Suprapubic skin (tissue), 4 donors: ENCODE measurements around the gene RNF5. TPM values are rescaled to one million over a fixed set of nuclear protein-coding genes. Genes with fewer than 3 reads are reported as not detected.

Experiments
- DNase-seq, 2 donors: peaks; one replicate each; pipeline ENCODE4 v3.0.0-alpha.2; 2019; ENCODE audit warnings: low spot score in 2 of 2
- H3K27ac ChIP-seq: fragments of 200-600 bp; sonication (generic); one replicate; pipeline ENCODE4 v1.5.1; 2019
- H3K27me3 ChIP-seq: fragments of 200-600 bp; sonication (generic); one replicate; pipeline ENCODE4 v1.5.1; 2019
- H3K36me3 ChIP-seq: fragments of 200-600 bp; sonication (generic); one replicate; pipeline ENCODE4 v1.5.1; 2019
- H3K4me1 ChIP-seq: fragments of 200-600 bp; sonication (generic); one replicate; pipeline ENCODE4 v1.5.1; 2019
- H3K4me3 ChIP-seq: fragments of 200-600 bp; sonication (generic); one replicate; pipeline ENCODE4 v1.5.1; 2019; ENCODE audit warnings: mild to moderate bottlenecking
- H3K9me3 ChIP-seq: fragments of 200-600 bp; sonication (generic); one replicate; pipeline ENCODE4 v1.5.1; 2019
- EP300 ChIP-seq: sonication (generic); formaldehyde crosslinking; IDR thresholded peaks from one replicate; pipeline ENCODE4 v1.6.1; 2017; ENCODE audit warnings: antibody characterized with exemption
- POLR2A ChIP-seq, 2 donors: fragments of 450-650 bp; IDR thresholded peaks; one replicate each; pipeline ENCODE4 v1.6.1; 2017; ENCODE audit warnings: antibody characterized with exemption in 2 of 2, mild to moderate bottlenecking in 2 of 2, moderate library complexity in 2 of 2
- POLR2AphosphoS5 ChIP-seq, 3 donors: sonication (generic); formaldehyde crosslinking; IDR thresholded peaks; one replicate each; pipeline ENCODE4 v1.6.1; 2017; ENCODE audit warnings: antibody characterized with exemption in 3 of 3
- WGBS: methylation state at CpG from one replicate; pipeline ENCODE4 v1.1.5; 2018; 5-methylcytosine and 5-hydroxymethylcytosine counted together
- total RNA-seq, 4 donors: library from RNA; depleted of rRNA; stranded (reverse); fragments of >200 nt; gene quantifications; one replicate each; pipeline ENCODE4 v1.1.0, GENCODE V29; 2016
- TF ChIP-seq, protein P1 (sequence below), 2 donors: fragments of 200-600 bp in 1 of 2; fragments of 450-650 bp in 1 of 2; sonication (generic) in 1 of 2; IDR thresholded peaks; one replicate each; pipeline ENCODE4 v1.5.1; 2016 to 2019; ENCODE audit warnings: antibody characterized with exemption in 2 of 2, mild to moderate bottlenecking in 1 of 2, moderate library complexity in 1 of 2

The RNF5 gene
- total RNA-seq, 4 donors from 2014 or later: 55.7 to 73.0 (median 63.4) TPM

DNA sequence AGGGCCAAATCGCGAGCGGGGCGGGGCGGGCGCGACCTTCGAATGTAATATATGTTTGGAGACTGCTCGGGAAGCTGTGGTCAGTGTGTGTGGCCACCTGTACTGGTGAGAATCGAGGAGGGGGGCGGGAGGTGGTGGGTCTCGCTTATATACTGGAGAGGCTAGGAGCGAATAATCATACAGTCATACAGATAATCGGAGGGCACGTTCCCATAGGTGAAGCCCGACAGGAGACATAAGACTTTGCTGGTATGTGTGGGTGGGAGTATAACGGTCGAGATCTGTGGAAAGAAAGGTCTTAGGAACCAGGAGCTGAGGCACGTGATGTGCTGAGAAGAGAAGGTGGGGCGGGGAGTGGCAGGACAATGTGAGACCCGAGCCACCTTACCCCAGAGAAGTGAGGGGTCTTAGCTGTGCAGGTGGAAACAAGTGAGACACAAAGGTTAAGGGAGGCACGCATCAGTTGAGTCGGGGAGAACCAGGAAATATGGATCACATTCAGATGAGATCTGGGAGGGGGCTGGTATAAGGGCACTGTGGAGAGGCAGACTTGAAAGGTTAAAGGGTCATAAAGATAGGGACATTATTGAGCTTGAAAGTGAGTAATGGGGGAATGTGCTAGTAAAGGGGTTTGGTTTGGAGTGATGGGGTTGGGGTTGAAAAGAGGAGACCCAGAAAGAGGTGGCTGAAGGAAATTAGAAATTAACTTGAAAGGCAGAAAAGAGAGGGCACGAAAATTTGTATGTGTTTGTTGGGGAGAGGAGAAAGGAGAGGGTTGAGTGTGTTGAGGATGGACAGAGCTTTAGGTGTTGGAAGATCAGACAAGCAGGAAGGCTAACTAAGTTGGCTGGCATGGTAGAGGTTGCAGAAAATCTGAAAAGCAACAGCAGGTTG, 589 bp downstream of the RNF5 start:
- 3% methylated on average over 24 of the region's 24 CpGs for WGBS
- no peak for TF ChIP-seq EP300
- no peak for TF ChIP-seq POLR2A (IDR thresholded peaks at IDR 0.05)
- TF ChIP-seq, protein P1, sequence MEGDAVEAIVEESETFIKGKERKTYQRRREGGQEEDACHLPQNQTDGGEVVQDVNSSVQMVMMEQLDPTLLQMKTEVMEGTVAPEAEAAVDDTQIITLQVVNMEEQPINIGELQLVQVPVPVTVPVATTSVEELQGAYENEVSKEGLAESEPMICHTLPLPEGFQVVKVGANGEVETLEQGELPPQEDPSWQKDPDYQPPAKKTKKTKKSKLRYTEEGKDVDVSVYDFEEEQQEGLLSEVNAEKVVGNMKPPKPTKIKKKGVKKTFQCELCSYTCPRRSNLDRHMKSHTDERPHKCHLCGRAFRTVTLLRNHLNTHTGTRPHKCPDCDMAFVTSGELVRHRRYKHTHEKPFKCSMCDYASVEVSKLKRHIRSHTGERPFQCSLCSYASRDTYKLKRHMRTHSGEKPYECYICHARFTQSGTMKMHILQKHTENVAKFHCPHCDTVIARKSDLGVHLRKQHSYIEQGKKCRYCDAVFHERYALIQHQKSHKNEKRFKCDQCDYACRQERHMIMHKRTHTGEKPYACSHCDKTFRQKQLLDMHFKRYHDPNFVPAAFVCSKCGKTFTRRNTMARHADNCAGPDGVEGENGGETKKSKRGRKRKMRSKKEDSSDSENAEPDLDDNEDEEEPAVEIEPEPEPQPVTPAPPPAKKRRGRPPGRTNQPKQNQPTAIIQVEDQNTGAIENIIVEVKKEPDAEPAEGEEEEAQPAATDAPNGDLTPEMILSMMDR (IDR thresholded peaks at IDR 0.05): no peak
- TF ChIP-seq POLR2AphosphoS5 (IDR thresholded peaks at IDR 0.05): no peak
- H3K27me3 ChIP-seq: no peaks in the 10 kb centered on the region
- peaks cover 60% of the 10 kb centered on the region for H3K4me1 ChIP-seq
- H3K4me3 ChIP-seq: peak overlapping the region; percentile 93
- H3K27ac ChIP-seq: peak overlapping the region; percentile 96
- peaks cover 26% of the 10 kb centered on the region for H3K36me3 ChIP-seq
- no peak for DNase-seq
- H3K9me3 ChIP-seq: no peaks in the 10 kb centered on the region

DNA sequence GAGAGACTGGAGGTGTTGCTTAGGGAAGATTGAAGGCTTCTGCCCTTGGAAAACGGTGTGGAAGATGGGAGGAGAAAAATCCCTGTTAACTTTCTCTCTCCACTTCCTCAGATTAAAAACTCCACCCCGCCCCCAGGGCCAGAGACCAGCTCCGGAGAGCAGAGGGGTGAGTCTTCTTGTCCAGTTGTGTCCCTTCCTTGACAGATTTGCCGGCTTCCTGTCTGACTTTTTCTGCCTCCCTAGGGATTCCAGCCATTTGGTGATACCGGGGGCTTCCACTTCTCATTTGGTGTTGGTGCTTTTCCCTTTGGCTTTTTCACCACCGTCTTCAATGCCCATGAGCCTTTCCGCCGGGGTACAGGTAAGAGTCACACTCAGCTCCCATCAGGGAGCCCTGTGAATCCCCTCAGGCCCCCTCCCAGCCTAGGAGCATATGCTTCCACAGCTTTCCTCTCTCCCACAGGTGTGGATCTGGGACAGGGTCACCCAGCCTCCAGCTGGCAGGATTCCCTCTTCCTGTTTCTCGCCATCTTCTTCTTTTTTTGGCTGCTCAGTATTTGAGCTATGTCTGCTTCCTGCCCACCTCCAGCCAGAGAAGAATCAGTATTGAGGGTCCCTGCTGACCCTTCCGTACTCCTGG, 1.7 kb downstream of the RNF5 start:
- H3K4me1 ChIP-seq: peaks cover 61% of the 10 kb centered on the region
- no peak overlapping the region for H3K27ac ChIP-seq
- peak overlapping the region; percentile 93 for H3K4me3 ChIP-seq
- H3K9me3 ChIP-seq: no peaks in the 10 kb centered on the region
- WGBS: 68% methylated on average over 10 of the region's 10 CpGs
- no peaks in the 10 kb centered on the region for H3K27me3 ChIP-seq
- no peak for TF ChIP-seq POLR2A (IDR thresholded peaks at IDR 0.05)
- TF ChIP-seq, protein P1 (IDR thresholded peaks at IDR 0.05): no peak
- no peak for TF ChIP-seq EP300
- no peak for TF ChIP-seq POLR2AphosphoS5 (IDR thresholded peaks at IDR 0.05)
- H3K36me3 ChIP-seq: peaks cover 26% of the 10 kb centered on the region
- no peak for DNase-seq

DNA sequence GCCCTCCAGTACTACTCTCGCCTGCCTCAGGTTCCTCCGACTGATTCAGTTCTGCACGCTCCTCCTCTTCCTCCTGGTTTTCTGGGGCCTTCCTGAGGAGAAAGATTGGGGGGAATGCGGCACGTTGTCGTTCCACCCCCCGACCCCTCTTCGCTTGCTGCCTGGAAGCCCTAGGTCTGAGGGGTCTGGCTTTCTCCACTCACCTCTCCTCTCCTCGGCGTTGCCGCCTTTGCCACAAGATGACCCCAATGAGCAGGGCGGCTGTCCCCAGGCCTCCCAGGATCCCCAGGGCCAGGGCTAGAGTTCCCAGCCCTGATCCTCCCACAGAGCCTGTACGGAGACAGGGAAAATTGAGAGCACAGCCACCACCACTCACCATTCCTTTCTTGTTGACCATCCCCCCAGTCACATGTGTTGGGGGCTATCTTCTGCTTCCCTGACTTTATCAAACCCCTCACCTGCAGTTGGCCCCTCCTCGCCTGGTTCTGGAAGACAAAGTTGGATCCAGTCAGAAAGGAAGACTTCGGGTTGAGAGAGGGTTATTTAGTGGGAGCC, 3.0 kb downstream of the RNF5 start:
- peaks cover 58% of the 10 kb centered on the region for H3K4me1 ChIP-seq

DNA sequence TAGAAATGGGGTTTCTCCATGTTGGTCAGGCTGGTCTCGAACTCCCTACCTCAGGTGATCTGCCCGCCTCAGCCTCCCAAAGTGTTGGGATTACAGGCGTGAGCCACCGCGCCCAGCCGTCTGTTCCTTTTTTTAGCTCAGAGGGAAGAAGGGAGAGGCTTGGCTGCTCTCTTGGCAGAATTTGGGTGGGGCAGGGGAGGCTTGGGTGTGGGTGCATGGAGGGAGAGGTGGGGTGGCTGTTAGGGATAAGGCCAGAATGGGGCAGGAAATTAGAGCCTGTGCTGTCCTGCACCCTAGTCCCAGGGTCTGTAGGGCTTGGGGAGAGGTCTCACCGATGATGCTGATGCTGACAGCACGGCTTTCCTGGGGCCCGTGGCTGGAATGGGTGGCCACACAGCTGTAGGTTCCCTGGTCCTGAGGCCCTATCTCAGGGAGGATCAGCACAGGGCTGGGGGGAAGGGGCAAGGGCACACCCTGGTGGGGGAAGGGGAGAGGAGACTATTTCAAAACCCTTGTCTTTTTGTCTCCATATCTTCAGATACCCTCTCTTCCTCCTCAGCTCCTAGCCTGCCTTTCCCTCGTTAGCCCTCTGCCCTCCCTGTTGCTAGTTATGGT, 3.8 kb downstream of the RNF5 start:
- peak overlapping the region; percentile 31 for H3K27ac ChIP-seq
- no peak for DNase-seq
- H3K4me3 ChIP-seq: no peak overlapping the region
- 54% methylated on average over 10 of the region's 10 CpGs for WGBS
- no peaks in the 10 kb centered on the region for H3K27me3 ChIP-seq
- H3K4me1 ChIP-seq: peaks cover 58% of the 10 kb centered on the region
- H3K36me3 ChIP-seq: peaks cover 35% of the 10 kb centered on the region
- H3K9me3 ChIP-seq: no peaks in the 10 kb centered on the region
- TF ChIP-seq EP300 (no peak), POLR2A (IDR thresholded peaks at IDR 0.05) (no peak), POLR2AphosphoS5 (IDR thresholded peaks at IDR 0.05) (no peak)
- TF ChIP-seq, protein P1 (IDR thresholded peaks at IDR 0.05): no peak

More for the DNA sequence above, 3.0 kb downstream of the RNF5 start:
- Histone ChIP-seq H3K36me3 (peaks cover 27% of the 10 kb centered on the region), H3K27me3 (no peaks in the 10 kb centered on the region), H3K9me3 (no peaks in the 10 kb centered on the region), H3K4me3 (no peak overlapping the region), H3K27ac (peak overlapping the region; percentile 20)
- 92% methylated on average over 15 of the region's 15 CpGs for WGBS
- TF ChIP-seq POLR2A (IDR thresholded peaks at IDR 0.05) (no peak), EP300 (no peak), POLR2AphosphoS5 (IDR thresholded peaks at IDR 0.05) (no peak)
- TF ChIP-seq, protein P1 (IDR thresholded peaks at IDR 0.05): no peak
- DNase-seq: no peak
